HG02852 (cell line): Measurements from ENCODE around the gene TPSB2.

Experiments
- ATAC-seq: cut with Tn5 transposase; IDR thresholded peaks from one replicate; pipeline ENCODE4 v1.9.1; 2021; ENCODE audit warnings: mild to moderate bottlenecking, moderate library complexity; ENCODE audit not compliant: unreplicated experiment

The TPSB2 gene

DNA sequence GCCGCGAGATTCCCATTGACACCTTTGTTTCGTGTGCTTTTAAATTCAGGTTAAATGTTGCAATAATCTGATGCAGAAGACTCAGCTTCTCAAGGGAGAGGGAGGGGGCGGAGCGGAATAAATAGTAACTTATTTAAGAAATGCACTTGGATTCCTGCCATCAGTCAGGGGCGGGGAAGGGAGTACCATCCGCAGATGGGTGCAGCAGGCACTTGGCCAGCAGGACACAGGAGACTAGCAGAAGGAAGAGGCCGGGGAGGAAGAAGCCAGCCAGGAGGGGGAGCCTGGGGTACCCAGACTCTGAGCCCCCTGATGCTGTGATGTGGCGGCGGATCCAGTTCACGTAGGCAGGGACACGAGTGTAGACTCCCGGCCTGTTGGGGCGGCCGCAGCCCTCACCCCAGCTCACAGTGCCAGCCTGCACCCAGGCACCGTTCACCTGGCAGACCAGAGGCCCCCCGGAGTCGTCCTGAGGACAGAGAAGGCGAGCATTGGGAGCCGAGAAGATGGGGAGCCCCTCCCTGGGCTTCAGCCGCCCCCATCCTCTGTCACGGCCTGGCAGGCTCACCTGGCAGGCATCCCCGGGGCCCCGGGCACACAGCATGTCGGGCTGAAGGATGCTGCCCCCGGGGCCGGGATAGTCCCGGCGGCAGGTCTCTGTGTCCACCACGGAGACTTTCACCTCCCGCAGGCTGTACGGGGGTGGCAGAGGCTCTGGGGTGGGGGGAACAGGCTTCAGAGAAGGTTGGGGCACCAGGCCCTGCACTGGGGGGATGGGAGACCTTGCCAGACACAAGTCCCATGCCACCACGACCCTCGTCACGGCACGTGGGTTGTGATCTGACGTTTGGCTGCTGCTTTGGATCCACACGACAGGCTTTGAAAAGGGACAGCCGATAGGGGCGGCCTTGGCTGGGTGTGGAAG, 8.1 kb downstream of the TPSB2 start:
- ATAC-seq, result no peak

DNA sequence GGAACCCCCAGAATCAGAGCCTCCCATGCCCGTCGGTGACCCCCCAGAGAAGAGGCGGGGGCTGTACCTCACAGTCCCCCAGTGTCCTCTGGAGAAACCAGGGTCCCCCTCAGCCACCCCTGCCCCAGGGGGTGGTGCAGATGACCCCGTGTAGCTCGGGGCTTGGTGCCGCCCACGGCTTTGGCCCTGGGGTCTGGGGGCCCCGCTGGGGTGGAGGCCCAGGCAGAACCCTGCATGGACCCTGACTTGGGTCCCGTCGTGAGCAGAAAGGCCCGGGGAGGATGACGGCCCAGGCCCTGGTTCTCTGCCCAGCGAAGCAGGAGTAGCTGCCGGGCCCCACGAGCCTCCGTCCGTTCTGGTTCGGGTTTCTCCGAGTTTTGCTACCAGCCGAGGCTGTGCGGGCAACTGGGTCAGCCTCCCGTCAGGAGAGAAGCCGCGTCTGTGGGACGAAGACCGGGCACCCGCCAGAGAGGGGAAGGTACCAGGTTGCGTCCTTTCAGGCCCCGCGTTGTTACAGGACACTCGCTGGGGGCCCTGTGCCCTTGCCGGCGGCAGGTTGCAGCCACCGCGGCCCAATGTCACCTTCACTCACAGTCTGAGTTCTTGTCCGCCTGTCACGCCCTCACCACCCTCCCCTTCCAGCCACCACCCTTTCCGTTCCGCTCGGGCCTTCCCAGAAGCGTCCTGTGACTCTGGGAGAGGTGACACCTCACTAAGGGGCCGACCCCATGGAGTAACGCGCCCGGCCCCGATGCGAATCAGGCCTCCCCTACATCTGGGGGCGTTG, 8.9 kb downstream of the TPSB2 start:
- no peak for ATAC-seq

DNA sequence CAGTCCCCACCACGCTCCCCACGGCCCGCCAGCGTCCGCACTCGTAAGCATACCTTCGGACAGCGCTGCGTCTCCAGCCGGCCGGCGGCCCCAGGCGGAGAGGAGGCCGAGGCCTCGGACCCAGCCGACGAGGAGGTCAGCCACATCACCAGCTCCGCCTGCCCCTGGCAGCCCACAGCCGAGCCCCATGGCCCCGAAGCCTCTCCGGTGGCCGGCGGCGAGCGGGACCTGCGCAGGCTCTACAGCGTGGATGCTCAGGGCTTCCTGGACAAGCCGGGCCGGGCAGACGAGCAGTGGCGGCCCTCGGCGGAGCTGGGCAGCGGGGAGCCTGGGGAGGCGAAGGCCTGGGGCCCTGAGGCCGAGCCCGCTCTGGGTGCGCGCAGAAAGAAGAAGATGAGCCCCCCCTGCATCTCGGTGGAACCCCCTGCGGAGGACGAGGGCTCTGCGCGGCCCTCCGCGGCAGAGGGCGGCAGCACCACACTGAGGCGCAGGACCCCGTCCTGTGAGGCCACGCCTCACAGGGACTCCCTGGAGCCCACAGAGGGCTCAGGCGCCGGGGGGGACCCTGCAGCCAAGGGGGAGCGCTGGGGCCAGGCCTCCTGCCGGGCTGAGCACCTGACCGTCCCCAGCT, 9.8 kb downstream of the TPSB2 start:
- ATAC-seq, result no peak

DNA sequence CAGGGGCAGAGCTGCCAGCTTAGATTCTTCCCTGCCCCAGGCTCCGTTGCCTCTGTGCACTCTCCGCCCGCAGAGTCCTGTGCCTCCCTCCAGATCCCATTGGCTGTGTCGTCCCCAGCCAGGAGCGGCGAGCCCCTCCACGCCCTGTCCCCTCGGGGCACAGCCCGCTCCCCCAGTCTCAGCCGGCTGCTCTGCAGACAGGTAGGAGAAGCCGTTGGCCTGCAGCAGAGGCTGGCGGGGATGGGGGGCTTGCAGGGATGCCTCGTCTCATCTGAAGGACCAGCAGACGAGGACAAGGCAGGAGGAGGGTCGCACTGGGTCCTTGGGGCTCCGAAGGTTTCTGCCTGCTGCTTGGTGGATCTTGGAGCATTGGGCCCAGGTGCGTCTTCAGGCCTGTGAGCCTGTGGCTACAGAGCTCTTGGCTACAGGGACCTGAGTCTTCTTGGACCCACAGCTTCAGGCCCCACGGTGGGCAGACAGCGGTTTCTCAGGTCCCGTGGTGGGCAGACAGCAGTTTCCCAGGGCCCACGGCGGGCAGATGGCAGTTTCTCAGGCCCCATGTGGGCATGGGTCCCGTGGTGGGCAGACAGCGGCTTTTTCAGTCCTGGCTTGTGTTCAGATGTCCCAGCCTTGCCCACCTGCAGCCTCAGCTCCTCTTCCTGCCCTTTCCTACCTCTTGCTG, 10.9 kb downstream of the TPSB2 start:
- no peak for ATAC-seq

DNA sequence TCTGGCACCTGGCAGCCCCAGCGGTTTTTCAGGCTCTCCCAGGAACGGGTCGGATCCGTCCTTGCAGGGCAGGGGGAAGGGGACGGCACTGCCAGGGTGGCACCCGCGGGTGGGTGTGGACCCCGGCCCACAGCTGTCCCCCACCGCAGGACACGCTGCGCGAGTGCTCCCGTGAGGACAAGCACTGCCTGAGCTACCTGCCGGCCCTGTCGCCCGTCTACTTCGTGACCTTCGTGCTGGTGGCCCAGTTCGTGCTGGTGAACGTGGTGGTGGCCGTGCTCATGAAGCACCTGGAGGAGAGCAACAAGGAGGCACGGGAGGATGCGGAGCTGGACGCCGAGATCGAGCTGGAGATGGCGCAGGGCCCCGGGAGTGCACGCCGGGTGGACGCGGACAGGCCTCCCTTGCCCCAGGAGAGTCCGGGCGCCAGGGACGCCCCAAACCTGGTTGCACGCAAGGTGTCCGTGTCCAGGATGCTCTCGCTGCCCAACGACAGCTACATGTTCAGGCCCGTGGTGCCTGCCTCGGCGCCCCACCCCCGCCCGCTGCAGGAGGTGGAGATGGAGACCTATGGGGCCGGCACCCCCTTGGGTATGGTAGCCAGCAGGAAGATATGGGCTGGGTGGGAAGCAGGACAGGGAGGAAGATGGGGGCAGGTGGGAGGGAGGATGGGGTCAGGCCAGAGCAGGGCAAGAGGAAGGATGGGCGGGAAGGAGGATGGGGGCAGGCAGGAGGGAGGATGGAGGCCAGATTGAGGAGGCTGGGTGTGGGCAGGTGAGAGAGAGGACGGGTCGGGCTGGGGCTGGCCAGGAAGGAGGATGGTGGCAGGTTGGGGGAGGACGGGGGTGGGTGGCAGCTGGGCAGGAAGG, 11.7 kb downstream of the TPSB2 start:
- ATAC-seq, result no peak

DNA sequence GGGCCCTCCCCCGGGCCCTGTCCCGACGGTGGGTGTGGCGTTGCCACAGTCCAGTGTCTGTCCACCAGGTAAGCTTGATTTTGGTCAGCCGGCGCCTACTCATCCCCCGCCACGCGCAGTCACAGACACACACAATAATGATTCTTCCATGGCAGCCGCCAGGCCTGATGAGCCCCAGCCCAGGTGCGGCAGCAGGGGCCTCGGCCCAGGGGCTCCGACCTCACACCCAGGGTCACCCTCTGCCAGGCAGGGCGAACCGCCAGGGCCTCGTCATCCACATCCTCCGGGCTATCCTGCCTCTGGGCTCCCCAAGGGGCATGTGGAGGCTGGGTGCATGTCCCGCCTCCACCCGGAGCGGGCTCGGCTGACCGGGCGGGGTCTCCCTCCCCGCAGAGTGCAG, 12.5 kb downstream of the TPSB2 start:
- ATAC-seq, result no peak

DNA sequence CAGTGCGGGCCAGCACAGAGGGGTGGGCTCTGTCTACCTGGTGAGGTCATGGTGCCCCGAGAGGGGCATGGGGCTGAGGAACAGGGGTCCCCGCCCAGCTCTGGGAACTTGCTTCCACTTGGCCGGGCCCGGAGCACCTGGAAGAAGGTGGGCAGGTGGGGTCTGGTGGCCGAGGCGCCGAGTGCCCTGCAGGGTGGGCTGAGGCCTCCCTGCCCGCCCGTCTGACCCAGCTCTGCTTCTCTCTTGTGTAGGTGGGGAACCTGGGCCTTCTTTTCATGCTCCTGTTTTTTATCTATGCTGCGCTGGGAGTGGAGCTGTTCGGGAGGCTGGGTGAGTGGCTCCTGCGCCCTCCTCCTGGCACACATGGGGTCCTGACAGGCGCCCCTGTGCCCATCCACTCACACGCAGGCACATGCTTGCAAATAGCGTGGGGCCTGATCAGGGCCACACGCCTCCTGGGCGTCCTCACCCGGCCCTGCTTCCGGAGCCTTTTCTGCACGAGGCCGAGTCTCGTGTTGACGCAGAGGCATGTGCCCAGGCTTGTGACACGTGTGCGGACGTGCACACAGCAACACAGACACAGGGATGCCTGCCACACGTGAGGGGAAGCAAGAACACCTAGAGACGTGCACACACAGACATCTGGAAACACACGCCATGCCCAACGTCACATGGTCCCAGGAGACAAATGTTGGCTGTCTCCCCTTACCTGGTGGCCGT, 13.1 kb downstream of the TPSB2 start:
- no peak for ATAC-seq

DNA sequence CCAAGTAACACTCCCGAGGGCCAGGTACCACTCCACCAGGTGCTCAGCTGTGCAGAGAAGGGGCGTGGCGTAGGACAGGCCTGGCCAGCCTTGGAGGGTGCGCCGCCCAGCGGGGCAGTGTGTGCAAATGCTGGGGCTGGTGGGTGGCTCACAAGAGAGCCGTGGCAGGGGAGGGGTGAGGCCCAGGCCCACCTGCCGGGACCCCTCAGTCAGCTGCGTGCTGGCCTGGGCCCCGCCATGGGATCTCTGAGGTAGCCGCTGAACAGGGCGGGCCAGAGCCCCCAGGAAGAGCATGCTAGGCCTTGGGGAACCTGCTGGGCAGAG, 13.7 kb downstream of the TPSB2 start:
- no peak for ATAC-seq

DNA sequence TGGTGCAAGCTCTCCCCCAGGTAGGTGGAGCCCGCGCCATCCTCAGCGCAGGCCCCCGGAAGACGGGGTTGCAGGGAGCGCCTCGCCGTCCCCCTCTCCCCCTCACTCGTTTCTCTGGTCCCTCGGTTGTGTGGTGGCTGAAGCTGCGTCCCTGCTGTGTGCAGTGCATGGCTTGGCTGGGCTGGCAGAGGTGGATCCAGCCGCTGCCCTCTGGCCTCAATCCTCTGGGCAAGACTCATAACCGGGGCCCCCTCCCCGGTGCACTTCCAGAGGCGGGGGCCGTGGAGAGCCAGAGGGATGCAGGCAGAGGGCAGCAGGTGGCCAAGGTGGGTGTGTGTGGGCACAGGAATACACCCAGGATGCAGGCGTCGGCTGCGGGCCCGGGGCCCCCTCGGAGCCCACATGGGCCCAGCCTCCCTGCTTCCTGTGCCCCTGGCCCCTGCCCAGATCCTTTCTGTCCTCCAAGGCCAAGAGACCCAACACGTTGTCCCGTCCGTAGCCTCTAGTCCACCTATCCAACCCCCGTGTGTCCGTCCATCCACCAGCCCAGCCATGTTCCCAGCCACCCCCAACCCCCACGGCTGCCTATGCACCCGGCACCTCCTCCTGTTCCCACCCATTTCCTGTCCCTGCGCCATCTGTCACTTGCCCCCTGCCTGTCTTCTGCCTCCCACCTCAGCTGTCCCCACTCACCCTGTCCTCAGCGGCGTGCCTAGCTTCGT, 14.2 kb downstream of the TPSB2 start:
- no peak for ATAC-seq

DNA sequence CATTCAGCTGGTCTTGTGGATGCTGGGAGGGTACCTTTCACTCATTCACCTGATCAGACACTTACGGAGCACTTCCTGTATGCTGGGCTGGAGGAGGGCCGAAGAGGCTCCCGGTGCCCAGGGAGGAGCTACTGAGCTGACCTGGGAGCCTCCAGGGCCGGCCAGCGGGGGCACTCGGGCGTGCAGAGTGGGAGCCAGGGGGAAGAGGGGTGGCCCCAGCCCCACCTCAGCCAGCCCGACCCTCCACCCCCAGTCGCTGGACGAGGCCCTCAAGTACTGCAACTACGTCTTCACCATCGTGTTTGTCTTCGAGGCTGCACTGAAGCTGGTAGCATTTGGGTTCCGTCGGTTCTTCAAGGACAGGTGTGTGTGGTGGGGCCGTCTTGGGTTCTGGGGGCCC, 15.3 kb downstream of the TPSB2 start:
- no peak for ATAC-seq

DNA sequence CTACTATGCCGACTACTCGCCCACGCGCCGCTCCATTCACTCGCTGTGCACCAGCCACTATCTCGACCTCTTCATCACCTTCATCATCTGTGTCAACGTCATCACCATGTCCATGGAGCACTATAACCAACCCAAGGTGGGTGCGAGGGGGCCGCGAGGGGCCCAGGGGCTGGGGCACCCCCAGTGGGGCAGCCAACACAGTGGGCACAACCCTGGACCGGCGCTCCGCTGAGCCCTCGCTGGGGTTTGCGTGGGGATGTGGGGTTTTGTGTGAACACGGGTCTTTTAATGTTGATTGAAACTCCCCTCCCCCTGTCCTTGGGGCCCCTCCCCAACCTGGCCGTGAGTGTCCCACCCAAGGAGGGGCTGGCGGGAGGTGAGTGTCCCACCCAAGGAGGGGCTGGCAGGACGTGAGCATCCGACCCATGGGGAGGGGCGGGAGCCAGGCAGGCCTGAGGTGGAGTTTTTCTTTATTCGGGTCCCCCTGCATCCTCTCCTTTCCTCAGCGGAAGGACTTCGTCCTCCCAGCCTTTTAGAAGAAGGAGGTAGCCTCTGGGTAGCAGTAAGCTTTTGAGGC, 16.1 kb downstream of the TPSB2 start:
- no peak for ATAC-seq

DNA sequence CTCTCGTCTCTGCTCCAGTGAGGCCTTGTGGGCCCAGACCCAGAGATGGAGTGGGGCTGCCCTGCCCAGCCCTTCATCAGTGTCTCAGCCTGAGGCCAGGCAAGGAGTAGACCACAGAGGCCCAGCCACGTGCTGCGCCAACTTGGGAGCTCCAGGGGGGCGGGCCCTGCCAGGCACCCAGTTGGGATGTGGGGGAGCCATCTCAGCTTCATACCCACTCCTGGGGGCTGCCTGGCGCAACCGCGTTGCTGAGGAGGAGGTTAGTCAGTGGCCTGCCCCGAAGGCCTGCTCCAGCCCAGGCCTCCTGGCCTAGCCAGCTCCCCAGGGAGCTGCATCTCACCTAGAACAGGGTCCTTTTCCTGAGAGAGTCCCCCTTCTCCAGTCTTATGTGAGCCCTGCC, 16.8 kb downstream of the TPSB2 start:
- no peak for ATAC-seq

DNA sequence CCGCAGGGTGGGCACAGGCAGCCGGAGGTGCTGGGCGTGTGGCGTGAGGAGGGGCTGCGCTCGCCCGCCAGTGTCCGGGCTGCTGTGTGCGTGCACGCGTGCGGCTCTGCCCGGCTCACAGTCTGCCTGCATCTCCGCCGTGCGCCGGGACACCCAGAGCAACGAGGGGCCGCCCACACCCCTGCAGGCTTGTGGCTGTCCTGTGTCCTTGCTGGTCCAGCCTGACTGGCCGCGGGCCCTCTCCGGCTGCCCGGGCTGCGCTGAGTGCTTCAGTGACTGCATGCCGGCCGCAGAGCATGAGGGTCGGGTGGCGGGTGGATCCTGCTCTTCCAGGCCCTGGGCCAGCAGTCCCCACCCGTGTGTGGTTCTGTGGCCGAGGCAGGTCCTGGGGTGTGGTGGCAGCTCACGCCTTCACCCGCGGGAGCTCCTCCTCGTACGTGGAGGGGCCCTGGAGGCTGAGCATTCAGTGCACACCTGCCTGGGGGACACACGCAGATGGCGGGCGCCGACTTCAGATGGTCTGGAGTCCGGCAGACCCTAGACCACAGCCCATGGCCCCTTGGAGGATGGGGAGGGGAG, 17.3 kb downstream of the TPSB2 start:
- ATAC-seq, result no peak

DNA sequence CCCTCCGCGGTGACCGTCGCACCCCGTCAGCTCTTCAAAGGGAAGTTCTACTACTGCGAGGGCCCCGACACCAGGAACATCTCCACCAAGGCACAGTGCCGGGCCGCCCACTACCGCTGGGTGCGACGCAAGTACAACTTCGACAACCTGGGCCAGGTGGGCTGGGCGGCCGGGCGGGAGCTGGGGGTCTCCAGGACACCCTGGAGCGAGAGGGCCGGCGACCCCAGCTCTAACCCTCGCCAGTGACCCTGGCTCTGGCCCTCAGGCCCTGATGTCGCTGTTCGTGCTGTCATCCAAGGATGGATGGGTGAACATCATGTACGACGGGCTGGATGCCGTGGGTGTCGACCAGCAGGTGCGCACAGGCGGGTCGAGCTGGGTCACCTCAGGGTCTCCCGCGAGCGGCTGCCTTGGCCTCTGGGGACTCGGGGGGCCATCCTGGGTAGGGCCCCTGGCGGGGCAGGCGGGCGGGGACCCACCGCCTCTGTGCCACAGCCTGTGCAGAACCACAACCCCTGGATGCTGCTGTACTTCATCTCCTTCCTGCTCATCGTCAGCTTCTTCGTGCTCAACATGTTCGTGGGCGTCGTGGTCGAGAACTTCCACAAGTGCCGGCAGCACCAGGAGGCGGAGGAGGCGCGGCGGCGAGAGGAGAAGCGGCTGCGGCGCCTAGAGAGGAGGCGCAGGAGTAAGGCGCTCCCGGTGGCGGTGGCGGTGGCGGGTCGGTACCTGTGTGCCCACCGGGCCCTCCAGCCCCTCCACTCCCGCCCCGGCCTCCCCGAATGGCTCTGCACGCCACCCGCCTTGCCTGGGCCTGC, 18.3 kb downstream of the TPSB2 start:
- no peak for ATAC-seq

DNA sequence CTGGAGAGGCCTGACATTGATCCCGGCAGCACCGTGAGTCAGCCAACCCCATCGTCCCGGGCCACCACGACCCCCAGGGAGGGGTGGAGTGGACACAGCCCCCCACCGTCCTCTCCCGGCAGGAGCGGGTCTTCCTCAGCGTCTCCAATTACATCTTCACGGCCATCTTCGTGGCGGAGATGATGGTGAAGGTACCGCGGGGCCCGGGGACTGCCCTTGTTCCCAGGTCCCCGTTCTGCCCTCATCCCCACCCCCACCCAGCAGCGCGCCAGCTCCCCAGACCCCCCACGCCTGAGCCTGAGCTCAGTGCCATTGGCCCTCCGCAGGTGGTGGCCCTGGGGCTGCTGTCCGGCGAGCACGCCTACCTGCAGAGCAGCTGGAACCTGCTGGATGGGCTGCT, 19.5 kb downstream of the TPSB2 start:
- no peak for ATAC-seq

DNA sequence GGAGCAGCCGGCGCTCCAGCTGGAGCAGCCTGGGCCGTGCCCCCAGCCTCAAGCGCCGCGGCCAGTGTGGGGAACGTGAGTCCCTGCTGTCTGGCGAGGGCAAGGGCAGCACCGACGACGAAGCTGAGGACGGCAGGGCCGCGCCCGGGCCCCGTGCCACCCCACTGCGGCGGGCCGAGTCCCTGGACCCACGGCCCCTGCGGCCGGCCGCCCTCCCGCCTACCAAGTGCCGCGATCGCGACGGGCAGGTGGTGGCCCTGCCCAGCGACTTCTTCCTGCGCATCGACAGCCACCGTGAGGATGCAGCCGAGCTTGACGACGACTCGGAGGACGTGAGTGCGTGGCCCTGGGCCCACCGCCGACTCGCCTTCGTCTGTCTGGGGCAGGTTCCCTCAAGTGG, 20.9 kb downstream of the TPSB2 start:
- no peak for ATAC-seq

DNA sequence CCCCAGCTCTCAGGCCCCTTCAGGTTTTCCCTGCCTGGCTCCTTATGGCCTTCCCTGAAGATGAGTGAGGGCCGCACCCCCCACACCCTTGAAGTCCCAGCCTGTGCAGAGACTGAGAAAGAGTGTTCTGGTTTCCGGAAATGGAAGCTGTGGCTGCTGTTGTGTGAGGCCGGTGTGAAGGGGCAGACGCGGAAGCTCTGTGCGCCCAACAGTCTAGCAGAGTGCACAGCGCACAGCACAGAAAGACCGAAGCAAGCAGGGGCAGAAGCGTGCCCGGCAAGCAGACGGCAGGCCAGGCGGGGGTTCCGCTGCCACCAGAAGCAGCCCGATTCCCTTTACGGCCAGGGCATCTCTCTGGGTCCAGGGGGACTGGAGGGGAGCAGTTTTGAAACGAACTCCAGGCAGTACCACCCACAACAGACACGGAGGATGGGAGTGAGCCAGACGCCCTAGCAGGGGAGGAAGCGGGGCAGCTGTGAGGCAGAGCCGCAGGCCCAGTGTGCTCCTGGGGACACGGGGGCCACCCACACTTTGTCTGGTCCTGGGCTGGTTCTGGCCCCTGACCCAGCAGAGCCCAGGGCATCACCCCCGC, 21.6 kb downstream of the TPSB2 start:
- ATAC-seq, result no peak
